ENCODE results near the gene CDHR5. TPM values are rescaled to one million over a fixed set of nuclear protein-coding genes. Genes with fewer than 3 reads are reported as not detected.

The CDHR5 gene
- total RNA-seq, 1 donor from 2014 or later: not detected

DNA sequence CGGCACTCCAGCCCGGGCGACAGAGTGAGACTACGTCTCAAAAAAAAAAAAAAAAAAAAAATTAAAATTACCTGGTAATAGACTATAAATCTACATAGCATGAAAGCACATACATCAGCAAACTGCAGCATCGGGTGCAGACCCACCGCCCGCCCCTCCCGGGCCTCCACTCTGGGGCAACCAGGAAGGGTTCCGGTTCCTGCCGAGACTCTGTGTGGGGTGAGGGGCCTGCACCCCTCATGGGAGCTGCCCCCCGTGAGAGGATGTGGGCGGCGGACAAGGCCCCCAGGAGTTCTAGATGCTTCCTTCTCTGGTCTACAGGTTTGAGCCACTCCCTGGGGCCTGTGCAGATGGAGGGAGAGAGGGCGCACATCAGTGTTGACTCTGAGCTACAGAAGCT, 21.5 kb upstream of the CDHR5 start:
- intact Hi-C loops (cut with micrococcal nuclease): no loop called here
- no peak for DNase-seq
- no peak for ATAC-seq

DNA sequence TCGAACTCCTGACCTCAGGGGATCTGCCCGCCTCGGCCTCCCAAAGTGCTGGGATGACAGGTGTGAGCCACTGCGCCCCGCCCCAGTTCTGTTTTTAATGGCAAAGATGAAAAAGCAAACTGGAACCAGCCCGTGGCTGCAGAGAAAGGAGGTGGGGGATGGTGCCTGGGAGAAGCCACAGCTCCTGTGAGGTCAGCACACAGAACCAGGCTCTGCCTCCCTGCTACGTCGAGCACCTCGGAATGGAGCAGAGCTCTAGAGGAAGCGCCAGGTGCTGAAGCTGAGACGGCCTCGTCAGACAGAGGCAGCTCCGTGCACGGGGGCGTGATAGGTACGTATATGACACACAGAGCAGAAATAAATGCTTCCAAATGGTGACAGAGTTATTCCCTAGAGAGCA, 20.8 kb upstream of the CDHR5 start:
- intact Hi-C loops (cut with micrococcal nuclease): no loop called here
- DNase-seq (no peak), ATAC-seq (no peak)

DNA sequence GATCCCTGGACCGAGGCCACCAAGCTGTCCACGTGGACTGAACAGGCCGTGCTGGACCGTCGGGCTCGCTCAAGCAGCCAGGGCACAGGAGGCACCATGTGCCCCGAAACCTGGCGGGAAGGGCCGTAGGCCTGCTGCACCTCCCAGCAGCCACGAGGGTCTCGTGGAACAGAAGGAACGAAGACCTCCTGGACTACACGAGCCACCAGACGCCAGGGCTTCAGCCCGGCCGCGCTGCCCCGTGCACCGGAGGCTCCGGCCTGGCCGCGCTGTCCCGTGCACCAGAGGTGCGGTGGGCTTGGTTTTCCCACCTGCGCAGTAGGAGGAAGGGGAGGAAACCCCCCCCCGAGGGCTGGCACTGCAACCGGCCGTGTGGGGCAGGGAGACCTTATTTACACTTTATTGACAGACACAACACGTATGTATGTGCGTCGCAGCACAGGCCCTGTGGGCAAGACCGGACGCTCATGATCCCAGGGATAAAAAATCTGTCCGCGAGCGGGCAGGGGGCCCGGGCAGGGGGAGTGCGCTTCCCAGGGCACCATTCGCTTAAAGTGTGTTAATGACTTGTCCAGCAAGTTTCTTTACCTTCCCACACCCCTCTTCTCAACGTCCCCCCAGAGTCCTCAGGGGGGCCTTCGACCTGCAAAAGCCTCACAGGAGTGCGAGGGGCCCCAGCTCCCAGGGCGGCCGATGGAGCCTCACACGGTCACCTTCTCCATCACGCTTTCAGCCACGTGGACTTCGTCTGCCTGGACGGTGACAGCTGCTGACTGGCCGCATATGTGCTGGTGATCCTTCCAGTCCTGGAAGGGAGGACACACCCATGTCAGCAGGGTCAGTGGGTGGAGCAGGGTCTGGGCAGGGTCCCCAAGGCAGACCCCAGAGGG, 19.3 kb upstream of the CDHR5 start:
- intact Hi-C loops (cut with micrococcal nuclease): no loop called here
- ATAC-seq (no peak), DNase-seq (no peak)

DNA sequence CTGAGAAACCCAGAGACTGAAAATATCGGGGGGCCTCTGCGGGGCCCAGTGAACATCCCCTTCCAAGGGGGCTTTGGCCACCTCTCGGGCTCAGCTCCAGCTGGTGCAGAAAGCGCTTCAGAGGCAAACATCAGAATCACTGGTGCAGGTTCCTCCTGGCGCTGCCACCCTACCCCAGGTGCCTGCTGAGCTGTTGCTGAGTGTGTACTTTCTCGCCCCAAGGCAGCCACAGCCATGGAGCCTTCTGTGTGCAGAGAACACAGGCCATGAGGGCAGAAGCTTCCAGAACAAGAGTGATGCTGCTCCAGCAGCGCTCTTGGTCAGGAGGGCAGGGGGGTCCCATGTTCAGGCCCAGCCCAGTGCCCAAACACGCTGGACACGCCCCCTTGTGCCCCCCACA, 18.6 kb upstream of the CDHR5 start:
- intact Hi-C loops (cut with micrococcal nuclease): no loop called here
- no peak for DNase-seq
- ATAC-seq: no peak

DNA sequence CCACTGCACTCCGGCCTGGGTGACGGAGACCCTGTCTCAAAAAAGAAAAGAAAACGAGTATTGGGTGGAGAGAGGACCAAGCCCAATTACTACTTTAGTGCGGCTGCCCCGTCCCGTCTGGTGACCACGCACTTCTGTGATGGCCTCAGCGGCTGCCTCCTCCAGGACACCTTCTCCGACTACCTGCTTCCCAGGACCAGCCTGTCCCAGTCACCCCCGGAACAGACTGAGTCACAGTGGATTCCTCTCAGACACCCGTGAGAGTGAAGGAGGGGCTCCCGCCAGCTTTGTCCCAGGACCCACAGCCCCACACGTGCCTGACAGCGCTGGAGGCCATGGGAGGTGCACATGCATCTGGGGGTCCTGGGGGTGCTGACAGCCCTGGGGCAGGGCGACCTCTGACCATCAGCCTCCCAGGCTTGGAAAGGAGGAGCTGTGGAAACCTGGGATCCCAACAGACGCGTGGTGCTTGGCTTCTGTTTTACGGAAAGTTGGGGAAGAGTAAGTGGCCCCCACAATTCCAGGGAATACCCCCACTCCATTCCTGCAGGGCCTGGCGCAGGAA, 17.1 kb upstream of the CDHR5 start:
- ATAC-seq: no peak
- DNase-seq: no peak
- intact Hi-C loops (cut with micrococcal nuclease): no loop called here

DNA sequence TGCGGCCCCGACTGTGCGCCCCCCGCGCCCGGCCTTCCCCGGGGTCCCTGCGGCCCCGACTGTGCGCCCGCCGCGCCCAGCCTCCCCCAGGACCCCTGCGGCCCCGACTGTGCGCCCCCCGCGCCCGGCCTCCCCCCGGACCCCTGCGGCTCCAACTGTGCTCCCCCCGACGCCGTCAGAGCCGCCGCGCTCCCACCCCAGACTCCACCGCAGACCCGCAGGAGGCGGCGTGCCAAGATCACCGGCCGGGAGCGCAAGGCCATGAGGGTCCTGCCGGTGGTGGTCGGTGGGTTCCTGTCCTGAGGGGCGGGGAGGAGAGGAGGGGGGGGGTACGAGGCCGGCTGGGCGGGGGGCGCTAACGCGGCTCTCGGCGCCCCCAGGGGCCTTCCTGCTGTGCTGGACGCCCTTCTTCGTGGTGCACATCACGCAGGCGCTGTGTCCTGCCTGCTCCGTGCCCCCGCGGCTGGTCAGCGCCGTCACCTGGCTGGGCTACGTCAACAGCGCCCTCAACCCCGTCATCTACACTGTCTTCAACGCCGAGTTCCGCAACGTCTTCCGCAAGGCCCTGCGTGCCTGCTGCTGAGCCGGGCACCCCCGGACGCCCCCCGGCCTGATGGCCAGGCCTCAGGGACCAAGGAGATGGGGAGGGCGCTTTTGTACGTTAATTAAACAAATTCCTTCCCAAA, 15.4 kb upstream of the CDHR5 start:
- no peak for DNase-seq
- intact Hi-C loops (cut with micrococcal nuclease): no loop called here
- no peak for ATAC-seq

DNA sequence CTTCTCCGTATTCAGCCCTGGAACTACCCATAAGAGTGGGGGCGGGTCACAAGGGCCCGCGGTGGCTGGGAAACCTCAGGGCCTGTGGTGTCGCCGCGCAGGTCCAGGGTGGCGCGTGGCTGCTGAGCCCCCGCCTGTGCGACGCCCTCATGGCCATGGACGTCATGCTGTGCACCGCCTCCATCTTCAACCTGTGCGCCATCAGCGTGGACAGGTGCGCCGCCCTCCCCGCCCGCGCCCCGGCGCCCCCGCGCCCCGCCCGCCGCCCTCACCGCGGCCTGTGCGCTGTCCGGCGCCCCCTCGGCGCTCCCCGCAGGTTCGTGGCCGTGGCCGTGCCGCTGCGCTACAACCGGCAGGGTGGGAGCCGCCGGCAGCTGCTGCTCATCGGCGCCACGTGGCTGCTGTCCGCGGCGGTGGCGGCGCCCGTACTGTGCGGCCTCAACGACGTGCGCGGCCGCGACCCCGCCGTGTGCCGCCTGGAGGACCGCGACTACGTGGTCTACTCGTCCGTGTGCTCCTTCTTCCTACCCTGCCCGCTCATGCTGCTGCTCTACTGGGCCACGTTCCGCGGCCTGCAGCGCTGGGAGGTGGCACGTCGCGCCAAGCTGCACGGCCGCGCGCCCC, 14.7 kb upstream of the CDHR5 start:
- intact Hi-C loops (cut with micrococcal nuclease): no loop called here
- ATAC-seq: no peak
- DNase-seq: no peak

DNA sequence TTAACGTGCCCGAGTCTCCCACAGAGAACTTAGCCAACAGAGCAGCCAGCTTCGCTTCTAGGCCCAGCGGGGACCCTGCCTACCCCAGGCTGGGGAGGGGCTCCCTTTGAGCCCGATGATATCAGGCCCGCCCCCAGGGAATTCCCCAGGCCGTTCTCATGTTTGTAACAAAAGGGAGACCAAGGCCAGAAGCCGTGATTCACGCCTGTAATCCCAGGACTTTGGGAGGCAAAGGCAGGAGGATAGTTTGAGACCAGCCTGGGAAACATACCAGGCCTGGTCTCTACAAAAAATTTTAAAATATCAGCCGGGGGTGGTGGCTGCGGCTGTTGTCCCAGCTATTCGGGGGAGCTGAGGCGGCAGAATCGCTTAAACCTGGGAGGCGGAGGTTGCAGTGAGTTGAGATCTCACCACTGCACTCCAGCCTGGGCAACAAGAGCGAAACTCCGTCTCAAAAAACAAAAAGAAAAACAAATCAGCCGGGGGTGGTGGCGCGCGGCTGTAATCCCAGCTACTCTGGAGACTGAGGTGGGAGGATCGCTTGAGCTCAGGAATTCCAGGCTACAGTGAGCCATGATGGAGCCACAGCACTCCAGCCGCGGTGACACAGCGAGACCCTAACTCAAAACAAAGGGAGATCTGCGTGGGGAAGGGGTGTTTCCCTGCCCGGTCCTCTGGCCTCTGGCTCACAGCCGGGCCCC, 14.0 kb upstream of the CDHR5 start:
- DNase-seq (no peak), ATAC-seq (no peak)
- intact Hi-C loops (cut with micrococcal nuclease): no loop called here

DNA sequence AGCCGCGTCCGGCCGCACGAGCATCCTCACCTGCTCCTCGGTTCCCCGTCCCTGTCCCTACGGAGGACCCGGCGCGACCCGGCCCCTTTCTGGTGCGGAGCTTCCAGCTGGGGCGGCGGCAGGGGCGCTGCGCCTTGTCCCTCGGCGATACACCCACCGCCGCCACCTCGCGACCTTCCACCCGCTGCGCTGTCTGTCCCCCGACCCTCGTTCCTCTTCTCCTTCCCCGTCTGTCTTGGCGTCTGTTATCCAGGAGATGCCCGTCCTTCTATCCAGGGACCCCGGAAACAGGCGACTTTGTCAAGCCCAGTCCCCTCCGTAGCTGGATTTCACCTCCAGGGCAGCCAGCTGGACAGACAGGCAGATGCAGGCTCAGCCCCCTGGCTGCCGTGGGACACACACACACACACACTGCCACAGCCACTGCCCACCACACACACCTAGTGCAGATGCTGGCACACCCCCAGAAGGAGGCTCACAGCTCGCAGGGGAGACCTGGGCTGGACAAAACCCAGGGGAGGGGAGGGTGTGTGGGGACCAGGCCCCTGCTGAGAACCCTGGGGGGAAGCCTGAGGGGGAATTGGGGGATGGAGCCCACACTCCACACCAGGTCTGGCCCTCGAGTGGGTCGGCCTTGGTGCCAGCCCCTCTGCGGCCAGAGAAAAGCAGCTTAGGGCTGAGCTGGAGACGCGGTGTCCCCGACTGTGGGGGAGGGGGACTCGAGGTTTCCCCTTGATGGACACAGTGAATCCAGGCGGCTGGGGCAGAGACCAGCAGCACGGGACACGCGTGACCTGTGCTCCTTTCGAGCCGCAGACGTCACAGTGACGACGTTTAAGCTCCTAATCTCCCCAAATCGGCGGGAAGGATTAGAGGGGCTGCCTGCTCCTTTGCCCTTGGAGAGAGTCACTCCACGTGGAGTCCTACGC, 13.1 kb upstream of the CDHR5 start:
- ATAC-seq (no peak), DNase-seq (no peak)
- intact Hi-C loops (cut with micrococcal nuclease): no loop called here

DNA sequence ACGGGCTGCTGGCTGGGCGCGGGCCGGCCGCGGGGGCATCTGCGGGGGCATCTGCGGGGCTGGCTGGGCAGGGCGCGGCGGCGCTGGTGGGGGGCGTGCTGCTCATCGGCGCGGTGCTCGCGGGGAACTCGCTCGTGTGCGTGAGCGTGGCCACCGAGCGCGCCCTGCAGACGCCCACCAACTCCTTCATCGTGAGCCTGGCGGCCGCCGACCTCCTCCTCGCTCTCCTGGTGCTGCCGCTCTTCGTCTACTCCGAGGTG, 12.5 kb upstream of the CDHR5 start:
- no peak for DNase-seq
- ATAC-seq: no peak
- intact Hi-C loops (cut with micrococcal nuclease): no loop called here

DNA sequence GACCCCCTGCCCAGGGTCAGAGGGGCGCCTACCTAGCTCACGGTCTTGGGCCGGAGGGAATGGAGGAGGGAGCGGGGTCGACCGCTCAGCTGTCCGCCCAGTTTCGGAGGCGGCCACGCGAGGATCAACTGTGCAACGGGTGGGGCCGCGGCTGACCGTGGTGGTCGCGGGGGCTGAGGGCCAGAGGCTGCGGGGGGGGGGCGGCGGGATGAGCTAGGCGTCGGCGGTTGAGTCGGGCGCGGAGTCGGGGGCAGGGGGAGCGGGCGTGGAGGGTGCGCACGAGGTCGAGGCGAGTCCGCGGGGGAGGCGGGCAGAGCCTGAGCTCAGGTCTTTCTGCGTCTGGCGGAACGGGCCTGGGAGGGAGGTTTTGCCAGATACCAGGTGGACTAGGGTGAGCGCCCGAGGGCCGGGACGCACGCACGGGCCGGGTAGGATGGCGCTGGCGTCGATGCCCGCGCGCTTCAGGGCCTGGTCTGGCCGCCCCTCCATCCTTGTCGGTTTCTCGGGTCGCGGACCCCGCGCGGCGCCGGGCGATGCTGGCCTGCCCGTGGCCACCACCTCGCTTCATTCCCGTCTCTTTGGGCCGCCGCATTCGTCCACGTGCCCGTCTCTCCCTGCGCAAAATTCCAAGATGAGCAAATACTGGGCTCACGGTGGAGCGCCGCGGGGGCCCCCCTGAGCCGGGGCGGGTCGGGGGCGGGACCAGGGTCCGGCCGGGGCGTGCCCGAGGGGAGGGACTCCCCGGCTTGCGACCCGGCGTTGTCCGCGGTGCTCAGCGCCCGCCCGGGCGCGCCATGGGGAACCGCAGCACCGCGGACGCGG, 12.0 kb upstream of the CDHR5 start, which contains the start of gene DRD4:
Gene DRD4 (plus strand): TSS at position 759 of the 822 bp plus-strand sequence. CDS start 36 bp downstream, at position 795.
- DNase-seq (no peak), ATAC-seq (peak; percentile 70)
- intact Hi-C loops (cut with micrococcal nuclease): no loop called here

DNA sequence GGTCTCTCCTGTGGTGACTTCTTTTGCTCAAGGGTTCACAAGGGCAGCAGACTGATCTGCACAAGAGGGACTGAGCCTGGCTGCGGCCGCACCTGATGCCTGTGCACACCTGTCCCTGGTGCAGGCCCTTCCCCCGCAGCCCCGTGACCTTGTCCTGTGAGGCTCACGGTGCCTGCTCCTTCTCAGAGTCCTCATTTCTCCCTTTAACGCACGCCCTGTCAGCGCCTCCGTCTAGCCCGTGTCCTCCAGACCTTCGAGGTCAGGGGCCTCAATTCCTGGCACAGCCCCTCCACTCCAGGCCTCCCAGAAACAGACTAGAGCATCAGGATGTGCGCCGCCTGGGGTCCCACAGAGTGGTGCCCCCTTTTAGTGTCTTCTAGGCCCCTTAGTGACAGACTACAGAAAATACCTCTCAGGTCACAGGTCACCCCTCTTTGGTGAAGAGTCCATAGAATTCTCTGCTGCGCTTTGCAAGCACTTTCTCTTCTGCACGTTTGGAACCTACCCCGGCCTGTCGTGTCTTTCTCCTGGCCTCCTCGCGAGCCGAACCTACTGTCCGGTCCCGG, 11.3 kb upstream of the CDHR5 start:
- intact Hi-C loops (cut with micrococcal nuclease): no loop called here
- no peak for DNase-seq
- ATAC-seq: no peak

DNA sequence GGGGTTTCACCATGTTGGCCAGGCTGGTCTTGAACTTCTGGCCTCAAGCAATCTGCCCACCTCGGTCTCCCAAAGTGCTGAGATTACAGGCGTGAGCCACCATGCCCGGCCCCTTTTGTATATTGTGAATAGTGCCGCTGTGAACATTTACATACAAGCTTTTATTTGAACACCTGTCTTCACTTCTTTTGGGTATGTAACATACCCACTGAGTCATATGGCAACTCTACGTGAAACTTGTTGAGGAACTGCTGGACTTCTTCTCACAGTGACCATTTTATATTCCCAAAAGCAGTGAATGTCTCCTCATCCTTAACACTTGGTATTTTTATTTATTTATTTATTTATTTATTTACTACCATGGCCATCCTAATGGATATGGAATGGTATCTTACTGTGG, 6.1 kb upstream of the CDHR5 start:
- intact Hi-C loops (cut with micrococcal nuclease): no loop called here

DNA sequence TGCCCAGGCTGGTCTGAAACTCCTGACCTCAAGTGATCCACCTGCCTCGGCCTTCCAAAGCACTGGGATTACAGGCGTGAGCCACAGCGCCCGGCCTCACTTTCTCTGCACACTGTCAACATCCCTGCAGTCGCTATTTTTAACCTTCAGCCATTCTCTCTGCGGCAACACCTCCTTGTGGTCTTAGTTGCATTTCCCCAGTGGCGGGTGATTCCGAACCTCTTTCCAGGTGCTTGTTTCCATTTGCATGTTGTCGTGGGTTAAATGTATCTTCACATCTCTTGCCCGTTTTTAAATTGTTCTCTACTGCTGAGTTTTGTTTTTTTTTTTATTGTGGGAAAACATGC, 4.5 kb upstream of the CDHR5 start:
- ATAC-seq: peak; percentile 84
- intact Hi-C loops (cut with micrococcal nuclease): no loop called here
- peak; percentile 45 for DNase-seq

More for the DNA sequence above, 6.1 kb upstream of the CDHR5 start:
- ATAC-seq (no peak), DNase-seq (no peak)

DNA sequence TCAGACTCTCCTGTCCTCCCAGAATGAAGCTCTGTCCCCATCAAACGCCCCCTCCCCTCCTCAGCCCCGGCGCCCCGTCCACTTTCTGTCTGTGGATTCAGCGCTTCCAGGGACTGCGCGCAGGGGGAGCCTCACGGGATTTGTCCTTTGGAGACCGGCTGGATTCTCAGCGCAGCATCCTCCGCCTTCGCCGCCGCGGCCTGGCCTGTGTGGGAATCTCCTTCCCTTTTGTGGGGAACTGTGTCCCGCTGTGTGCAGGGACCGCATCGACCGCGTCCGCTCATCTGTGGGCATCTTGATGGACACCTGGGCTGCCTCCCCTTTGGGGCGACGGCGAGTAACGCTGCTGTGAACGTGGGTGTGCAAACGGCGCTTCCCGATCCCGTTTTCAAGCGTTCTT, 3.3 kb upstream of the CDHR5 start:
- ATAC-seq (no peak), DNase-seq (peak; percentile 27)
- intact Hi-C loops (cut with micrococcal nuclease): no loop called here

DNA sequence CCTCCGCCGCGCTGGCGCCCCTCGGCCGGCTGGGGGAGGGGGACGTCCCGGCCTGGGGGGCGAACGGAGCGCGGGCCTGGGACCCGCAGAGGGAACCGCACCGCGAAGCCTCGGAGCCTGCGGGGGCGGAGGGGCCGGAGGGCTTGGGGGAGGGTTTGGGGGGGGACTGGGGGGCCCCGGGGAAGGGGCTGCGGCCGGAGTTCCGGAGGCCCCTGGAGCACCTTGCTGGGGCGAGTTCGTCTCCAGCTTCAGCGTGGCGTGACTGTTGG, 2.5 kb upstream of the CDHR5 start:
- DNase-seq (no peak), ATAC-seq (no peak)
- intact Hi-C loops (cut with micrococcal nuclease): no loop called here

DNA sequence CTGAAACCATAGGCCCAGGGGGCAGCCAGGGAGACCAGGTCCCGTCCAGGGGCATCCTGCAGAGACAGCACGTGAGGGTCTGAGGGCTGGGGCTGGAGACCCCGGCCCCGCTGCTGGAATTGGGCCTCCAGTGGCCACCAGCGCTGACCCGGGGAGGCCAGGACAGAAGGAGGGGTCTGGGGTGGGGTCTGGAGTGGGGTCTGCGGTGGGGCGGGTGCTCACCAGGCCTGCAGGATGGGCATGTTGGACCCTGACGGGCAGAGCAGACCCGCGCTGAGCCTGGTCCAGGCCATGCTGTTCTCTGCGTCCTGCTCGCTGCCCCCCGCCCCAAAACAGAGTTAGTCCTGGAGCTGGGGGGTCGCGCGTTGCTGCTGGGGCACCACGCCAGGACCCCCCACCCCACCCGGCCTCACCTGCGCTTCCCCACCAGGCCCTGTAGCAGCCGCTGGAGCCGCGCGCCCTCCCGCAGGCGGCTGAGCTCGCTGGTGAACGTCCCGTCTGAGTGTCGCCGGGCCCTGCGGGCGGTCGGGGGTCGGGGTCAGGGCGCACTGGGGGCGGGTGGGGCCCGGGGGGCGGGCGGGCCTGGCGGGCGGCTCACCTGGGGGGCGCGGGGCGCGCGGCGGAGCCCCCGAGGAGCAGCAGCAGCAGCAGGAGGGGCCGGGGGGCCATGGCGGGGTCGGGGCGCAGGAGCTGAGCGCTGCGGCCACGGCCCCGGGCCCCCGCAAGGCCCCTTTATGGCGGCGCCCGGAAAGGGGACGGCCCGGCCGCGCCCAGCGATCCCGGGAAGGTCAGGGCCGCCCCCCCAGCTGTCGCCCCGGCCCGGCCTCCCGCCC, 1.9 kb upstream of the CDHR5 start, which contains the start of gene SCT:
Gene SCT (minus strand): TSS at position 707 of the 833 bp plus-strand sequence. CDS start 38 bp downstream, at position 669.
- no peak for ATAC-seq
- intact Hi-C loops (cut with micrococcal nuclease): no loop called here
- no peak for DNase-seq
